Activated CD8-positive, alpha-beta T cell treated with anti-CD3 and anti-CD28 coated beads for 36 hours (primary cell): ENCODE results near the gene GTF2E1. TPM values are rescaled to one million over a fixed set of nuclear protein-coding genes. Genes with fewer than 3 reads are reported as not detected.
"Not testable (repeated sequence)": the region's sequence is repeated elsewhere in the genome, so short reads cannot be mapped to it uniquely, and the experiment has no call there.

Source experiments
- ATAC-seq: fragments of 200-7000 bp; cut with Tn5 transposase; one replicate; pipeline ENCODE4 v1.10.0; 2021; ENCODE audit warnings: mild to moderate bottlenecking, moderate library complexity
- CTCF ChIA-PET: fragments of 350-600 bp; sonication (Branson Sonifier 250); formaldehyde crosslinking; loops from one replicate; lab custom pipeline; 2021; ENCODE audit warnings: antibody characterized with exemption; lab: Charles Lee
- POLR2A ChIA-PET: fragments of 350-600 bp; sonication (Branson Sonifier 250); formaldehyde crosslinking; loops from one replicate; lab custom pipeline; 2021; ENCODE audit warnings: antibody characterized with exemption; lab: Charles Lee
- DNase-seq: peaks from one replicate; pipeline ENCODE4 v3.0.0-alpha.2; 2020
- H3K27ac Mint-ChIP-seq: one replicate; pipeline ENCODE4 v1.8.0; 2021; ENCODE audit warnings: mild to moderate bottlenecking, mixed read lengths
- H3K27me3 Mint-ChIP-seq: one replicate; pipeline ENCODE4 v1.8.0; 2021; ENCODE audit warnings: mixed read lengths
- H3K36me3 Mint-ChIP-seq: one replicate; pipeline ENCODE4 v1.8.0; 2021; ENCODE audit warnings: low read depth, mixed read lengths
- H3K4me1 Mint-ChIP-seq: one replicate; pipeline ENCODE4 v1.8.0; 2021; ENCODE audit warnings: low read depth, mixed read lengths
- H3K4me3 Mint-ChIP-seq: one replicate; pipeline ENCODE4 v1.8.0; 2021; ENCODE audit warnings: mild to moderate bottlenecking, moderate library complexity, mixed read lengths
- H3K9me3 Mint-ChIP-seq: one replicate; pipeline ENCODE4 v1.8.0; 2021; ENCODE audit warnings: mixed read lengths
- CTCF ChIP-seq: fragments of 200-600 bp; IDR thresholded peaks from one replicate; pipeline ENCODE4 v1.8.0; 2022; ENCODE audit warnings: antibody characterized with exemption, mild to moderate bottlenecking
- intact Hi-C: fragments of 100-400 bp; cut with micrococcal nuclease; formaldehyde crosslinking; loops from one replicate; pipeline ENCODE4 v1.10.0; 2022
- total RNA-seq, 2 experiments: library from RNA; stranded (reverse); gene quantifications; one replicate each; pipeline ENCODE4 v1.2.3, GENCODE V29; 2021

The GTF2E1 gene
- total RNA-seq, 2 experiments from 2014 or later, result 25.2 to 25.9 TPM

- Mint-ChIP-seq H3K36me3 (peaks cover 19% of the 10 kb centered on the region), H3K27ac (no peak overlapping the region), H3K9me3 (no peaks in the 10 kb centered on the region), H3K4me3 (no peak overlapping the region), H3K27me3 (no peaks in the 10 kb centered on the region), H3K4me1 (peaks cover 9% of the 10 kb centered on the region)
- DNase-seq, result no peak
- intact Hi-C loops, result no loop called here
- TF ChIP-seq CTCF, result no peak
- POLR2A ChIA-PET, result interaction anchor here (0.6 to 1.5 kb wide), 3 partner anchors 9 to 18 kb away, joined by 3 read pairs; no protein-coding TSS in a partner anchor
- no peak for ATAC-seq
- CTCF ChIA-PET, result interaction anchor here (2.2 kb wide), 1 partner anchor 20 kb away, joined by 6 read pairs; no protein-coding TSS in a partner anchor
These were observed 32.9 kb downstream of the GTF2E1 start for GRCh38 chr3:120775411-120775810.

GRCh38 chr3:120778776-120779175 is 36.2 kb downstream of the GTF2E1 start:
- Mint-ChIP-seq H3K36me3 (peaks cover 22% of the 10 kb centered on the region), H3K9me3 (no peaks in the 10 kb centered on the region), H3K4me1 (no peaks in the 10 kb centered on the region), H3K4me3 (no peak overlapping the region), H3K27ac (no peak overlapping the region), H3K27me3 (no peaks in the 10 kb centered on the region)
- no peak for TF ChIP-seq CTCF
- DNase-seq (no peak), ATAC-seq (no peak)
- ChIA-PET CTCF (interaction anchor here (0.9 to 1.6 kb wide), 2 partner anchors 14 to 17 kb away, joined by 4 read pairs; no protein-coding TSS in a partner anchor), POLR2A (no interaction called here)
- intact Hi-C loops, result no loop called here

- intact Hi-C loops, result no loop called here
- Mint-ChIP-seq H3K4me1 (no peaks in the 10 kb centered on the region), H3K4me3 (no peak overlapping the region), H3K9me3 (no peaks in the 10 kb centered on the region), H3K36me3 (peaks cover 25% of the 10 kb centered on the region), H3K27ac (no peak overlapping the region), H3K27me3 (no peaks in the 10 kb centered on the region)
- CTCF ChIA-PET, result interaction anchor here (0.8 to 1.2 kb wide), 4 partner anchors 12 to 222 kb away, joined by 3 to 4 read pairs (median 3); no protein-coding TSS in a partner anchor
- no peak for TF ChIP-seq CTCF
- POLR2A ChIA-PET, result no interaction called here
- no peak for DNase-seq
- no peak for ATAC-seq
These were observed 38.4 kb downstream of the GTF2E1 start for GRCh38 chr3:120780977-120781376.

GRCh38 chr3:120785832-120786231 is 43.3 kb downstream of the GTF2E1 start:
- DNase-seq, H3K4me1 Mint-ChIP-seq, ATAC-seq, H3K9me3 Mint-ChIP-seq, H3K27me3 Mint-ChIP-seq, H3K27ac Mint-ChIP-seq, POLR2A ChIA-PET, H3K4me3 Mint-ChIP-seq, intact Hi-C loops: not testable (repeated sequence)
- CTCF ChIA-PET, result interaction anchor here (2.0 kb wide), 1 partner anchor 9 kb away, joined by 8 read pairs; no protein-coding TSS in a partner anchor
- H3K36me3 Mint-ChIP-seq, result peaks cover 12% of the 10 kb centered on the region

- Mint-ChIP-seq H3K4me1 (peaks cover 8% of the 10 kb centered on the region), H3K36me3 (no peaks in the 10 kb centered on the region), H3K27ac (no peak overlapping the region), H3K9me3 (no peaks in the 10 kb centered on the region), H3K4me3 (no peak overlapping the region), H3K27me3 (no peaks in the 10 kb centered on the region)
- intact Hi-C loops, result no loop called here
- ATAC-seq (no peak), DNase-seq (no peak)
- POLR2A ChIA-PET, result no interaction called here
- CTCF ChIA-PET, result no interaction called here
- no peak for TF ChIP-seq CTCF
These were observed 48.5 kb downstream of the GTF2E1 start for GRCh38 chr3:120791010-120791409.
